Measurements from ENCODE around the gene CCL5.

Gene CCL5

DNA sequence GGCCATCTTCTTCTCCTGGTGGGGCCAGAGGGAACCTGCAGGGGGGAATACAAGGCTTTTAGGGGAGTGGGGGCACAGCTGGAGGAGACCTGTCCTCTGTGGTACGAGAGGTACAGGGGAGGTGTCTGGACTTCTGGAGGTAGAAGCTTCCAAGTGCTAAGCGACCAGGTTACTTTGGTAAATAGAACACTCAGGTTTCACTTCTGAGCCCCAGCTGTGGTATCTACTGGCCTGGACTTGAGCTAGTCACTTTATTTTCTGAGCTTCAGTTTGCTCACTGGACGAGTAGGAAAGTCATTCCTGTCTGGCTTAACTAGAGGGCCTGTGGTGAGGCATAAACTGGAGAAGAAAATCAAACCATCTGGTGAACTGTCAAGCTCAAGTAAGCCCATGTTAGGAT is 11.4 kb downstream of the CCL5 start, which contains the start of gene HEATR9:
HEATR9 (minus strand) TSS at position 155 of the 400 bp plus-strand sequence; CDS start at position 6, 149 bp downstream.
- DNase-seq (ENCODE audit: low spot score) = no peak
- FAIRE-seq = no peak

DNA sequence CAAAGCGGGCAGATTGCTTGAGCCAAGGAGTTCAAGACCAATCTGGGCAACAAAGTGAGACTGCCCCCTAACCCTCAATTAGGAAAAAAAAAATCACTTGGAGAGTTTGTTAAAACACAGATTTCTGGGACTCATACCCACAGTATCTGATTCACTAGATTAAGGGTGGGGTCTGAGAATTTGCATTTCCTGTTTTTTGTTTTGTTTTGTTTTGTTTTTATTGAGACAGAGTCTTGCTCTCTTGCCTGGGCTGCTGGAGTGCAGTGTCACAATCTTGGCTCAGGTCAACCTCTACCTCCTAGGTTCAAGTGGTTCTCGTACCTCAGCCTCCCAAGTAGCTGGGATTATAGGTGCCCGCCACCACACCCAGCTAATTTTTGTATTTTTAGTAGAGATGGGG is 12.6 kb downstream of the CCL5 start:
- FAIRE-seq (no peak), DNase-seq (ENCODE audit: low spot score) (no peak)

DNA sequence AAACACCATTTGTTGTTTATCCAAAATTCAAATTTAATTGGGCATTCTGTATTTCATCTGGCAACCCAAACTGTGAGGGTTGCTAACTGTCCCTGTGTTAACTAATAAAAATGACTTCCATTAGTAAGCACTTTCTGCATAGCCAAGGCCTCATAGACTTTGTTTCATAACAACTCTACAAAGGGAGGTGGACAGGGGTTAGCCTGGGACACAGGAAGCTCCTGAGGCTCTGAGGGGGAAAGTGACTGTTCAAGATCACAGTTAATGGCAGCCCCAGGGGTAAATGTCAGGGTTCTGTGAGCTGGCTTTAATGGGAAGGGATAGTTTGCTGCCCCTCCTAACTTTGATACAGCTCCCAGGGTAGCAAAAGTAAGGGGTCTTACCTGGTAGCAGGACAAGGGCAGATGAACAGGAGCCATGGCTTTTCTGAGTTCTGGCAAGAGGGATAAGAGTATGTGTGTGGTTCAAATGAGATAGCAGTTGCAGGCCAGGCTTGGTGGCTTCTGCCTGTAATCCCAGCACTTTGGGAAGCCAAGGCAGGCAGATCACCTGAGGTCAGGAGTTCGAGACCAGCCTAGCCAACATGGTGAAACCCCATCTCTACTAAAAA is 13.7 kb downstream of the CCL5 start:
- FAIRE-seq (no peak), DNase-seq (ENCODE audit: low spot score) (no peak)

- FAIRE-seq (no peak), DNase-seq (ENCODE audit: low spot score) (no peak)
These were observed 14.5 kb downstream of the CCL5 start for GRCh38 chr17:35865412-35866340.

GRCh38 chr17:35864853-35865252 is 15.3 kb downstream of the CCL5 start:
- DNase-seq (ENCODE audit: low spot score) (no peak), FAIRE-seq (no peak)

- DNase-seq (ENCODE audit: low spot score) = no peak
- no peak for FAIRE-seq
These were observed 23.6 kb downstream of the CCL5 start for GRCh38 chr17:35856603-35857002.

DNA sequence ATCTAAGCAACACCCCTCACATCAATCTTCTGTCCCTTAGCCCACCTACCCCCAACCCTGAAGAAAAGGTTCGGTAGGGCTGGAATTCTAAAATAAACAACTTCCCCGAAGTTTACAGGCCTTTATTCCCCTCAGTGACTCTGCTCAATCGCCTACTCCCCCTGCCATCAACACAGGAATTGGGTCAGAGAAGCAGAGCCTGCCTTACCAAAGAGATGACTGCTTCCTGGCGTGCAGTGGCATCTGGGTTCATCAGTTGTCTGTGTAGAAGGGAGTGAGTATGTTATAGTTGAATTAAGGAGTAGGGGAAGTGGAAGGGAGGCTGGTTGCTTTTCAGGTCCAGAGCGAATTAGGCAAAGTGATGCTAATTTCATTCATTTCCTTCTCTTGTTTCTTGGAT is 24.2 kb downstream of the CCL5 start:
- DNase-seq (ENCODE audit: low spot score) (no peak), FAIRE-seq (no peak)

DNA sequence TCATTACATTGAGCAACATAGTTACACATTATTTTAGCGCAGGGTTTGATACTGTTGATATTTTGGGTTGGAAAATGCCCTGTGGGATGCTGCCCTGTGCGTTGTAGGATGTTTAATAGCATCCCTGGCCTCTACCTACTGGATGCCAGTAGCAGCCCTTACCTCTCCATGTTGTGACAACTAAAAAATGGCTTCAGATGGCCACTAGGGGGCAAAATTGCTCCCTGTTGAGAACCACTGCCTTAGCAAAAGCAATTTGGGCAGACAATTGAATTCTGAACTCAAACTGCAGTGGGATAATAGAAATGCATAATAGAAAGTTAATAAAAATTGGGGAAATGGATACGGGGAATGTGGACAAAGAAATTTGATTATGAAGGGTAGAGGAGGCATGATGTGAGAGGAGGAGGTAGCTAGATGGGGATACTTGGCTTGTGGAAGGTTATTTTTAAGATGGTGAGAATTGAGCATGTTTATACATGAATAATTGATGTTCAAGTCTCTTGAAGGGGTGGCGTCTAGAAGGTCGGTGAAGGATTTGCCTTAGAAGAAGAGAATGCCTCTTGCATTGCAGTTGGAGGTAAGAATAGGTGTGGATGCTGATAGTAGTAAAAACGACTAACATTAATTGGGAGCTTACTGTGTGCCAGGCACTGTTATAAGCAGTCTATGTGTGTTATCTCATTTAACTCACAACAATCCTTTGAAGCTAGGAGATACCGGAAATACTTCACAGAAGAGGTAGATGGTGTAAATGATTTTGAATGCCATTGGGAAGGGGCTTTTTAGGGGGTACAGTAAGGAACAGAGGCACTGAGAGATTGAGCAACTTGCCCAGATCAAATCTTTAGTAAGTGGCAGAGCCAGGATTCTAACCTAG is 30.5 kb downstream of the CCL5 start:
- no peak for FAIRE-seq
- peak; percentile 36 for DNase-seq (ENCODE audit: low spot score)

DNA sequence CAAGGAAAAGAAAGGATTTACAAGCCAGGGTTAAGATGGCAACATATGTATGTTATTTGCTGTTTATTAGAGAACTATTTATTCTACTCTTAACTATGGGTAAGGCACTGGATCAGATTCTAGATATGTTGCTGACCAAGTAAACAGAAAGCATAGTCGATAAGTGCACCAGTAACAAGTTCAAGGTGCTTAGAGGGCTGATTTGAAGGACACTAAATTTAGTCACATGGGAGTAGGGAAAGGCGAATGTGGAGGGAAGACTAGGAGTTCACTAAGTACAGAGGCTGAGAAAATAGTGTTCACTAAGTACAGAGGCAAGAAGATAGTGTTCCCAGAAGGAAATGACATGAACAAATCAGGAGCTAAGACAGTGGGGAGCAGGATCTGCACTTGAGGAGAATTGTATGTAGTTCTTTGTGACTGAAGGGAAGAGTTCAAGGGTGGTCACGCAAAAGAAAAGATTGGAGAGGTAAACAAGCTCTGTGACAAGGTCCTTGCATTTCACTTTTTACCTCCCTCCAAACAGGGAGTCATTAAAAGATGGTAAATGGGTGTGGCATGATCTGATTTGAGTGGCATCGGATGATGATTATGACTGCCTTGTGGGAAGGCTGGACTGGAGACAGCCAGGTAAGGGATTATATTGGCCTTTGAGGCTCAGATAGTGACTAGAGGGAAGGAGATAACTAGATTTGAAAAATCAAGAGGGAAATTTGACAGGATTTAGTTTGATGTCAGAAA is 32.4 kb downstream of the CCL5 start:
- DNase-seq (ENCODE audit: low spot score) (no peak), FAIRE-seq (no peak)

DNA sequence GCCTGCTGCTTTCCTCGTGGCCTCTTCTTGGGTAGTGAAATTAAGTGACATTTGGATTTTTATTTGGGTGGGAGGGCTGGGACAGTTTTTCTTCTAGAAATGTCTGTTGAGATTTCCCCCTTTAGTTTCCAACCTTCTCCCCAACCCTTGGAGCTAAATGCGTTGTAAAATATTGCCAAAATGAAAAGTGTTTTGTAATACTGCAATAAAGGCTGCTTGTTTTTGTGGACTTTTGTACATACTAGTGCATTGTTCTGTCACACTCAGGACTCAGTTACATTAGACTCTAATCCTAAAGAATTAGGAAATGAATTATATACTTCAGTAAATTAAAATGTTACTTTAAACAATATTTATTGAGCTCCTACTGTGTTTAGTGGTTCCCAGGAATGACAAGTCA is 33.2 kb downstream of the CCL5 start:
- no peak for DNase-seq (ENCODE audit: low spot score)
- no peak for FAIRE-seq

- FAIRE-seq (no peak), DNase-seq (ENCODE audit: low spot score) (no peak)
These were observed 33.9 kb downstream of the CCL5 start for GRCh38 chr17:35846055-35846809.

GRCh38 chr17:35844547-35844946 is 35.6 kb downstream of the CCL5 start:
- DNase-seq (ENCODE audit: low spot score) (no peak), FAIRE-seq (no peak)

GRCh38 chr17:35843698-35844097 is 36.5 kb downstream of the CCL5 start:
- no peak for FAIRE-seq
- DNase-seq (ENCODE audit: low spot score) = no peak

GRCh38 chr17:35842239-35842638 is 37.9 kb downstream of the CCL5 start:
- no peak for FAIRE-seq

DNA sequence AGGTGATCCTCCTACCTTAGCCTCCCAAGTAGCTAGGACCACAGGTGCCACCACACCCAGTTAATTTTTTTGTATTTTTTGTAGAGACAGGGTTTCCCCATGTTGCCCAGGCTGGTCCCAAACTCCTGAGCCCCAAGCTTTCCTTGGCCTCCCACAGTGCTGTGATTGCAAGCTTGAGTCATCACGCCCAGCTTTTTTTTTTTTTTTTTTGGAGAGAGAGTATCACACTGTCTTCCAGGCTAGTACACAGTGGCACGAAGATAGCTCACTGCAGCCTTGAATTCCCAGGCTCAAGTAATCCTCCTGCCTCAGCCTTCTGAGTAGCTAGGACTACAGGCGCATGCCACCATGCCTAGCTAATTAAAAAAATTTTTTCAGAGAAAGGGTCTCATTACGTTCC is 38.7 kb downstream of the CCL5 start:
- FAIRE-seq (no peak), DNase-seq (ENCODE audit: low spot score) (no peak)

More at GRCh38 chr17:35842239-35842638, 37.9 kb downstream of the CCL5 start:
- no peak for DNase-seq (ENCODE audit: low spot score)

- DNase-seq (ENCODE audit: low spot score) (no peak), FAIRE-seq (no peak)
These were observed 39.1 kb downstream of the CCL5 start for GRCh38 chr17:35841101-35841500.

GRCh38 chr17:35825206-35825605 is 55.0 kb downstream of the CCL5 start:
- DNase-seq (ENCODE audit: low spot score) = no peak
- no peak for FAIRE-seq
